H1 (cell line): ENCODE measurements around the gene AGFG1. TPM values are rescaled to one million over a fixed set of nuclear protein-coding genes. Genes with fewer than 3 reads are reported as not detected.

Source experiments
- CTCF ChIA-PET: fragments of 300-600 bp; sonication (Branson Sonifier 250); formaldehyde crosslinking; loops from one replicate; lab custom pipeline; 2021; ENCODE audit not compliant: partially characterized antibody; lab: Charles Lee
- POLR2A ChIA-PET: fragments of 300-600 bp; sonication (Branson Sonifier 250); formaldehyde crosslinking; loops from one replicate; lab custom pipeline; 2021; ENCODE audit warnings: inconsistent platforms; ENCODE audit not compliant: partially characterized antibody; lab: Charles Lee
- DNase-seq, 2 experiments: peaks; one replicate each; pipeline versions ENCODE4 v3.0.0 to v3.0.0-alpha.2; 2010 to 2022; ENCODE audit warnings: low spot score in 2 of 2, low read depth in 1 of 2, mixed read lengths in 1 of 2
- FAIRE-seq: peaks from 2 replicates; lab custom pipeline; 2011; peaks lifted over from hg19 to GRCh38; lab: Jason Lieb, UNC
- H2AFZ ChIP-seq: 2 replicates; pipeline ENCODE4 v1.8.1; 2012; ENCODE audit warnings: low read length, inconsistent platforms
- H2AK5ac ChIP-seq: 2 replicates; pipeline ENCODE4 v1.6.1; 2013; ENCODE audit warnings: low read depth, low read length
- H2BK120ac ChIP-seq: replicated peaks from 2 replicates; pipeline ENCODE3; 2013; ENCODE audit warnings: low read depth, low read length, inconsistent platforms
- H2BK12ac ChIP-seq: 2 replicates; pipeline ENCODE4 v1.6.1; 2013; ENCODE audit warnings: low read depth, low read length
- H2BK15ac ChIP-seq: 2 replicates; pipeline ENCODE4 v1.6.1; 2013; ENCODE audit warnings: low read length
- H2BK20ac ChIP-seq: 2 replicates; pipeline ENCODE4 v1.6.1; 2013; ENCODE audit warnings: low read length
- H2BK5ac ChIP-seq: 2 replicates; pipeline ENCODE4 v1.6.1; 2013; ENCODE audit warnings: low read depth, low read length
- H3K14ac ChIP-seq: 2 replicates; pipeline ENCODE4 v1.6.1; 2013; ENCODE audit warnings: inconsistent platforms; ENCODE audit not compliant: insufficient read length
- H3K18ac ChIP-seq: 2 replicates; pipeline ENCODE4 v1.6.1; 2013; ENCODE audit warnings: low read length; ENCODE audit errors: extremely low read depth
- H3K23ac ChIP-seq: 2 replicates; pipeline ENCODE4 v1.6.1; 2013; ENCODE audit warnings: inconsistent platforms; ENCODE audit not compliant: insufficient read length
- H3K23me2 ChIP-seq: 2 replicates; pipeline ENCODE4 v1.6.1; 2013; ENCODE audit warnings: low read depth, low read length
- H3K27ac ChIP-seq: 2 replicates; pipeline ENCODE4 v1.6.1; 2011; ENCODE audit warnings: low read depth, low read length, inconsistent platforms
- H3K27me3 ChIP-seq, 4 experiments: replicated peaks in 1 of 4; 1 replicate in 1 of 4; 2 replicates in 3 of 4; pipeline versions ENCODE4 v1.6.1 to v1.8.1; 2011 to 2013; ENCODE audit warnings: low read length in 3 of 4, mild to moderate bottlenecking in 3 of 4, inconsistent platforms in 2 of 4, mixed read lengths in 2 of 4, moderate library complexity in 1 of 4; ENCODE audit not compliant: control insufficient read depth in 3 of 4, insufficient read depth in 3 of 4; ENCODE audit errors: extremely low read depth in 1 of 4
- H3K36me3 ChIP-seq, 4 experiments: 2 replicates each; pipeline versions ENCODE4 v1.6.1 to v1.8.1; 2011 to 2013; ENCODE audit warnings: mild to moderate bottlenecking in 4 of 4, low read length in 3 of 4, moderate library complexity in 2 of 4, control low read depth in 1 of 4, inconsistent platforms in 1 of 4; ENCODE audit not compliant: insufficient read depth in 4 of 4, control insufficient read depth in 2 of 4
- H3K4ac ChIP-seq: replicated peaks from 2 replicates; pipeline ENCODE3; 2013; ENCODE audit warnings: low read length, low read depth, mixed read lengths, inconsistent platforms; ENCODE audit not compliant: insufficient read length
- H3K4me1 ChIP-seq, 4 experiments: replicated peaks in 1 of 4; 1 replicate in 1 of 4; 2 replicates in 3 of 4; pipeline versions ENCODE4 v1.6.1 to v1.8.1; 2011 to 2013; ENCODE audit warnings: low read length in 3 of 4, inconsistent platforms in 2 of 4, mixed read lengths in 1 of 4; ENCODE audit not compliant: insufficient read depth in 4 of 4, control insufficient read depth in 3 of 4
- H3K4me2 ChIP-seq, 2 experiments: 2 replicates each; pipeline versions ENCODE4 v1.6.1 to v1.8.1; 2011 to 2013; ENCODE audit warnings: low read depth in 2 of 2, low read length in 2 of 2, control low read depth in 1 of 2, inconsistent platforms in 1 of 2, mild to moderate bottlenecking in 1 of 2; ENCODE audit not compliant: insufficient read depth in 1 of 2
- H3K4me3 ChIP-seq, 4 experiments: fragments of 200-600, 300-600 bp in 1 of 4; sonication (generic), shearing (Covaris generic), sonication (Bioruptor Twin) in 1 of 4; 2 replicates each; pipeline versions ENCODE4 v1.5.1 to v1.8.1; 2011 to 2016; ENCODE audit warnings: low read length in 4 of 4, low read depth in 3 of 4, control low read depth in 2 of 4, inconsistent platforms in 2 of 4, mild to moderate bottlenecking in 2 of 4, mixed read lengths in 1 of 4, moderate library complexity in 1 of 4; ENCODE audit not compliant: insufficient read depth in 2 of 4; ENCODE audit errors: extremely low read depth in 1 of 4
- H3K56ac ChIP-seq: replicated peaks from 2 replicates; pipeline ENCODE3; 2013; ENCODE audit warnings: low read depth, mild to moderate bottlenecking, mixed read lengths, low read length, inconsistent platforms; ENCODE audit not compliant: insufficient read length
- H3K79me1 ChIP-seq: 2 replicates; pipeline ENCODE4 v1.6.1; 2013; ENCODE audit warnings: low read depth, low read length, control low read depth
- H3K79me2 ChIP-seq, 2 experiments: 2 replicates each; pipeline versions ENCODE4 v1.6.1 to v1.8.1; 2012 to 2013; ENCODE audit warnings: low read length in 2 of 2, mild to moderate bottlenecking in 2 of 2, inconsistent platforms in 1 of 2; ENCODE audit not compliant: insufficient read depth in 2 of 2, control insufficient read depth in 1 of 2
- H3K9ac ChIP-seq, 4 experiments: replicated peaks in 1 of 4; 1 replicate in 1 of 4; 2 replicates in 3 of 4; pipeline versions ENCODE4 v1.6.1 to v1.8.1; 2011 to 2013; ENCODE audit warnings: low read depth in 3 of 4, low read length in 3 of 4, control low read depth in 2 of 4, mild to moderate bottlenecking in 2 of 4, moderate library complexity in 2 of 4, inconsistent platforms in 1 of 4; ENCODE audit errors: extremely low read depth in 1 of 4
- H3K9me3 ChIP-seq, 2 experiments: 2 replicates each; pipeline versions ENCODE4 v1.6.1 to v1.8.1; 2012 to 2013; ENCODE audit warnings: mild to moderate bottlenecking in 2 of 2, moderate library complexity in 2 of 2, control low read depth in 1 of 2, inconsistent platforms in 1 of 2, low read depth in 1 of 2, low read length in 1 of 2, mixed read lengths in 1 of 2; ENCODE audit not compliant: insufficient read depth in 2 of 2
- H4K20me1 ChIP-seq, 2 experiments: replicated peaks in 1 of 2; 2 replicates each; pipeline versions ENCODE3 to v1.8.1; 2011 to 2013; ENCODE audit warnings: inconsistent platforms in 2 of 2, low read length in 2 of 2, mild to moderate bottlenecking in 1 of 2; ENCODE audit not compliant: insufficient read depth in 2 of 2, control insufficient read depth in 1 of 2
- H4K5ac ChIP-seq: 2 replicates; pipeline ENCODE4 v1.6.1; 2013; ENCODE audit warnings: low read length, low read depth, mixed read lengths, inconsistent platforms; ENCODE audit not compliant: insufficient read length
- H4K8ac ChIP-seq: 2 replicates; pipeline ENCODE4 v1.8.0; 2013; ENCODE audit warnings: mild to moderate bottlenecking, moderate library complexity, low read length, inconsistent platforms; ENCODE audit not compliant: insufficient read depth; ENCODE audit errors: extremely low read depth
- H4K91ac ChIP-seq: replicated peaks from 2 replicates; pipeline ENCODE3; 2013; ENCODE audit warnings: low read length, mixed read lengths, inconsistent platforms; ENCODE audit not compliant: insufficient read length
- CBX5 ChIP-seq: fragments of 300-800, 300-1000 bp; sonication (generic); IDR thresholded peaks from 2 replicates; pipeline ENCODE4 v1.7.1; 2016; ENCODE audit warnings: antibody characterized with exemption, low read length, low read depth
- CBX8 ChIP-seq: fragments of 300-800, 300-1000 bp; sonication (generic); IDR thresholded peaks from 2 replicates; pipeline ENCODE4 v1.7.1; 2016; ENCODE audit warnings: low read depth, low read length, borderline replicate concordance
- CEBPB ChIP-seq: IDR thresholded peaks from 2 replicates; pipeline ENCODE4 v1.6.1; 2012; ENCODE audit warnings: low read depth, low read length
- GTF2F1 ChIP-seq: IDR thresholded peaks from 2 replicates; pipeline ENCODE4 v1.6.1; 2012; ENCODE audit warnings: low read depth, low read length, improper control_type of control experiment, borderline replicate concordance
- HDAC6 ChIP-seq: IDR thresholded peaks from one replicate; pipeline ENCODE4 v1.7.1; 2012; ENCODE audit warnings: low read depth, mild to moderate bottlenecking, inconsistent platforms, low read length, moderate library complexity
- POU5F1 ChIP-seq: IDR thresholded peaks from 2 replicates; pipeline ENCODE4 v1.6.1; 2011; ENCODE audit warnings: low read depth, mild to moderate bottlenecking, low read length, moderate library complexity
- RBBP5 ChIP-seq: IDR thresholded peaks from 2 replicates; pipeline ENCODE4 v1.7.1; 2012; ENCODE audit warnings: low read depth, mild to moderate bottlenecking, inconsistent platforms, low read length, moderate library complexity, borderline replicate concordance
- SIRT6 ChIP-seq: IDR thresholded peaks from one replicate; pipeline ENCODE4 v1.7.1; 2012; ENCODE audit warnings: low read length, inconsistent platforms
- SP4 ChIP-seq: IDR thresholded peaks from 2 replicates; pipeline ENCODE4 v1.6.1; 2012; ENCODE audit warnings: low read length, inconsistent platforms
- WGBS, 2 experiments: shearing (Covaris generic) in 1 of 2; methylation state at CpG; one replicate each; pipeline versions ENCODE4 v1.1.6 to v1.1.7; 2013 to 2015; ENCODE audit warnings: low lambda C conversion rate in 2 of 2, mixed read lengths in 2 of 2, inconsistent platforms in 1 of 2, low coverage in 1 of 2, missing lambda C conversion rate in 1 of 2; ENCODE audit not compliant: insufficient replicate concordance in 2 of 2, insufficient coverage in 1 of 2, insufficient read length in 1 of 2; ENCODE audit errors: extremely low coverage in 1 of 2, missing lambda C conversion rate in 1 of 2; 5-methylcytosine and 5-hydroxymethylcytosine counted together
- polyA plus RNA-seq, 7 experiments: library from polyadenylated mRNA; depleted of rRNA in 3 of 7; stranded (reverse) in 5 of 7; unstranded in 2 of 7; fragments of >200 nt in 5 of 7; fragments of 200-250 nt in 2 of 7; gene quantifications; 1 replicate in 5 of 7; 2 replicates in 1 of 7; 4 replicates in 1 of 7; pipeline versions ENCODE4 v1.2.1 to v1.2.3, GENCODE V29; 2011 to 2013; ENCODE audit warnings: missing spikeins in 2 of 7, mixed read lengths in 2 of 7
- total RNA-seq: library from RNA; stranded (reverse); fragmentation: NEBNext Ultra II Directional; extraction: Animal tissue kit (Norgen Biotek cat#: 25700); gene quantifications from 2 replicates; pipeline ENCODE4 v1.2.1, GENCODE V29; 2021

Gene AGFG1
- total and polyA plus RNA-seq, 2 of the 8 experiments (the other 6 are each of a cell fraction or from before 2014, with no cell fraction given): 102 to 147 TPM

GRCh38 chr2:227486688-227487087 is 14.7 kb downstream of the AGFG1 start:
- 92% methylated on average over 2 of the region's 2 CpGs; no CpG with 5 or more reads in 1 of the 2 experiments for WGBS, 2 experiments
- H2BK12ac ChIP-seq: no peak overlapping the region
- H3K4me1 ChIP-seq: no peaks in the 10 kb centered on the region
- no peak overlapping the region for H4K5ac ChIP-seq
- FAIRE-seq: no peak
- H2BK120ac ChIP-seq: no peak overlapping the region
- no peaks in the 10 kb centered on the region for H3K27me3 ChIP-seq
- no peak overlapping the region for H4K8ac ChIP-seq
- H3K56ac ChIP-seq: no peak overlapping the region
- H3K23me2 ChIP-seq: no peaks in the 10 kb centered on the region
- H3K79me2 ChIP-seq: peaks cover 16 to 98% of the 10 kb centered on the region in 2 experiments
- H2AK5ac ChIP-seq: no peak overlapping the region
- H3K36me3 ChIP-seq: no peaks in the 10 kb centered on the region
- no peak overlapping the region for H2AFZ ChIP-seq
- H3K14ac ChIP-seq: no peak overlapping the region
- H3K4me2 ChIP-seq: no peak overlapping the region
- H4K91ac ChIP-seq: no peak overlapping the region
- TF ChIP-seq GTF2F1: no peak
- no peak for TF ChIP-seq CBX8
- TF ChIP-seq CEBPB: no peak
- no peak for TF ChIP-seq CBX5
- TF ChIP-seq RBBP5: no peak
- no peak for TF ChIP-seq SIRT6
- TF ChIP-seq POU5F1: no peak
- no peak for TF ChIP-seq SP4
- TF ChIP-seq HDAC6: no peak
- H3K27ac ChIP-seq: no peak overlapping the region
- CTCF ChIA-PET: interaction anchor here (1.3 kb wide), 1 partner anchor 12 kb away, joined by 5 read pairs; no protein-coding TSS in a partner anchor
- no peaks in the 10 kb centered on the region; the same call in 1 of the 2 replicates for H3K79me1 ChIP-seq
- peaks cover 6 to 15% of the 10 kb centered on the region in 2 experiments for H4K20me1 ChIP-seq
- no peaks in the 10 kb centered on the region for H3K9me3 ChIP-seq
- no peak overlapping the region for H2BK20ac ChIP-seq
- H3K9ac ChIP-seq: no peak overlapping the region
- DNase-seq: no peak
- H2BK15ac ChIP-seq: no peak overlapping the region
- H3K18ac ChIP-seq: no peak overlapping the region
- no peak overlapping the region for H2BK5ac ChIP-seq
- POLR2A ChIA-PET: no interaction called here
- no peak overlapping the region for H3K4ac ChIP-seq
- H3K4me3 ChIP-seq: no peak overlapping the region
- H3K23ac ChIP-seq: no peak overlapping the region
